Kidney epithelial cell (primary cell): Measurements from ENCODE around the gene CAMK2N2. TPM values are rescaled to one million over a fixed set of nuclear protein-coding genes. Genes with fewer than 3 reads are reported as not detected.

Experiments
- DNase-seq: peaks from one replicate; pipeline ENCODE4 v3.0.0-alpha.2; 2010; ENCODE audit warnings: low read depth
- H3K27me3 ChIP-seq: 2 replicates; pipeline ENCODE4 v1.6.0; 2011; ENCODE audit warnings: low read length; ENCODE audit not compliant: control insufficient read depth, insufficient read depth
- H3K36me3 ChIP-seq: 2 replicates; pipeline ENCODE4 v1.5.1; 2011; ENCODE audit warnings: low read length; ENCODE audit not compliant: control insufficient read depth, insufficient read depth
- H3K4me3 ChIP-seq: 2 replicates; pipeline ENCODE4 v1.5.1; 2011; ENCODE audit warnings: low read depth, mild to moderate bottlenecking, control low read depth, low read length
- total RNA-seq: library from RNA; depleted of rRNA; stranded (reverse); fragments of >200 nt; gene quantifications from 2 replicates; pipeline ENCODE4 v1.2.3, GENCODE V29; 2015
- TF ChIP-seq, protein P1 (sequence below): IDR thresholded peaks from 2 replicates; pipeline ENCODE4 v1.5.1; 2011; ENCODE audit warnings: mild to moderate bottlenecking, moderate library complexity, low read length, control low read depth, inconsistent platforms; ENCODE audit not compliant: insufficient read depth, poor library complexity, severe bottlenecking

Gene CAMK2N2
- total RNA-seq, 1 donor from 2014 or later, result 0.67 TPM

DNA sequence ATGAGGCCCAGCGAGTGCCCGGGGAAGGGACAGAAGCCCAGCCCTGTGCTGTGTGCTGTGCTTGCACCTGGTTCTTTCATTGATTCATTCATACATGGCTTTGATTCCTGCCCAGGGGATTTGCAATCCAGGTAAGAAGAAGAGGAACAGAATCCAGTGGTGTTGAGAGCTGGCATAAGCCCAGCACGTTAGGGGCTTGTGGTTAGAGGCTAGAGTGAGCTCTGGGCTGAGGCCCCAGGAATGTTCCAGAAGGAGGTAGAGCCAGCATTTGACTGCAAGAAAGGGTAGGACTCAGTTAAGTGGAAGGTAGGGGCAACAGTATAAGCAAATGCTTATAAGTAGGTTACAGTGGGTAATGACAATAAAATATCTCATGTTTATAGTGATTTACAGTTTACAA, 29.7 kb downstream of the CAMK2N2 start:
- Histone ChIP-seq H3K4me3 (no peak overlapping the region), H3K27me3 (peaks cover 53% of the 10 kb centered on the region), H3K36me3 (no peaks in the 10 kb centered on the region)
- TF ChIP-seq, protein P1, sequence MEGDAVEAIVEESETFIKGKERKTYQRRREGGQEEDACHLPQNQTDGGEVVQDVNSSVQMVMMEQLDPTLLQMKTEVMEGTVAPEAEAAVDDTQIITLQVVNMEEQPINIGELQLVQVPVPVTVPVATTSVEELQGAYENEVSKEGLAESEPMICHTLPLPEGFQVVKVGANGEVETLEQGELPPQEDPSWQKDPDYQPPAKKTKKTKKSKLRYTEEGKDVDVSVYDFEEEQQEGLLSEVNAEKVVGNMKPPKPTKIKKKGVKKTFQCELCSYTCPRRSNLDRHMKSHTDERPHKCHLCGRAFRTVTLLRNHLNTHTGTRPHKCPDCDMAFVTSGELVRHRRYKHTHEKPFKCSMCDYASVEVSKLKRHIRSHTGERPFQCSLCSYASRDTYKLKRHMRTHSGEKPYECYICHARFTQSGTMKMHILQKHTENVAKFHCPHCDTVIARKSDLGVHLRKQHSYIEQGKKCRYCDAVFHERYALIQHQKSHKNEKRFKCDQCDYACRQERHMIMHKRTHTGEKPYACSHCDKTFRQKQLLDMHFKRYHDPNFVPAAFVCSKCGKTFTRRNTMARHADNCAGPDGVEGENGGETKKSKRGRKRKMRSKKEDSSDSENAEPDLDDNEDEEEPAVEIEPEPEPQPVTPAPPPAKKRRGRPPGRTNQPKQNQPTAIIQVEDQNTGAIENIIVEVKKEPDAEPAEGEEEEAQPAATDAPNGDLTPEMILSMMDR, result no peak
- no peak for DNase-seq

DNA sequence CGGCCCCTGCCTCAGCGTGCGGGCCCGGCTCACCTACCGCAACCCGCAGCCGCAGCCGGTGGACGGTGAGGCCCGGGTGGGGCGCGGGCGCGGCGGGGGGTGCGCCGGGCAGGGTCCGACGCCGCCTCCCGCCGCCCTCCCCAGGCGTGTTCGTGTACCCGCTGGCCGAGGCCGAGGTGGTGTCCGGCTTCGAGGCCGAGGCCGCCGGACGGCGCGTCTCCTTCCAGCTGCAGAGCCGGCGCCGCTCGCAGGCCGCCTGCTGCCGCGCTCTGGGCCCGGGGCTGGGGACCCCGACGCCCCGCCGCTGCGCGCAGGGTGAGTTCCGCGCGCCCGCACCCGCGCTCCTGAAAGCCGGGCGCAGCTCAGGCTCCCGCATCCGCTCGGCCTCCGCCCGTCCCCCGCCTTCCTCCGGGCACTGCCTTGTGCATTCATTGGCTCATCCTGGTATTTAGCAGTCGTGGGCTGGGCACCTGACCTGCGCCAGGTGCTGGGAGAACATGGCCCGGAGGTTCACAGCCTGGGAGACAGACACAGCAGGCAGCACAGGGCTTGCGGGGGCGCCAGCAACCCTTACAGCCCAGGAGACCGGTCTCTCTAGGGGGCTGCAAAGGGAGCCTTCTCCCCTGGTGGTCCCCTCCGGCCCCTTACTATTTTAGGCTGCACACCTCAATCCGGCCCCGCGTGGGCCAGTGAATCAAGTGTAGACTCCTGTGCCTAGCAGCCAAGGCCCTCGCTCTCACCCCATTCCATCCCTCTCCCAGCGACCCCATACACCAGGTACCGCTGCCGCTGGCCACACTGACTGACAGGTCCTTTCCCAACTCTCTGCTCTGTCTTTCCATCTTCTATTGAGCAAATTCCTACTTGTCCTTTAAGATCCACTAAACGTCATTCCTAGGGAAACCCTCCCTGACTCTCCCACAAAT, 30.5 kb downstream of the CAMK2N2 start:
- Histone ChIP-seq H3K36me3 (no peaks in the 10 kb centered on the region), H3K4me3 (no peak overlapping the region), H3K27me3 (peaks cover 52% of the 10 kb centered on the region)
- TF ChIP-seq, protein P1, result no peak
- DNase-seq, result no peak

DNA sequence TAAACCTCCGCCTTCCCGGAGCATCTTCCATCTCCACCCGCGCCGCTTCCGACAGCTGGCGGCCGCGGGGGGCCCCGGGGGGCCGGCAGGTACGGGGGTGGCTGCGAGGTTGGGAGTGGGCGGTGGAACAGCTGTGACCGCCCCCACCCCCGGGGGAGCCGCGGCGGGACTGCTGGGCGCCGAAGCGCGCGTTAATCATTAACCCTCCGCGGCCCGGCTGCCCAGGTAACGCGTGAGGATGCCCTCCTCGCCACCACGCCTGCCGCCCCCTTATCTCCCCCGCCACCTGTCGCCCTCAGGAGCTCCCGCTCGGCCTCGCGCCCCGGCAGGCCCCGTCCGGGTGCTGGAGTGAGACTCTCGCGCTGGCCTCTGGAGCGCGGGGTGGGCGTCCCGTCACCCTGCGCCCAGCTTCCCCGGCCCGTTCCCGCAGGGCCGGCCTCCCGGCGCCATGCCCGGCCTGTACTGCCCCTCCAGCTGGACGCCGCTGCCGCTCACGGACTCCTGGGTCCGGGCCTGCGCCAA, 31.2 kb downstream of the CAMK2N2 start:
- DNase-seq, result no peak
- TF ChIP-seq, protein P1, result no peak
- H3K27me3 ChIP-seq, result peaks cover 52% of the 10 kb centered on the region
- H3K4me3 ChIP-seq, result peak overlapping the region; percentile 2
- no peaks in the 10 kb centered on the region for H3K36me3 ChIP-seq

- H3K4me3 ChIP-seq, result peak within 1 kb of the TSS; percentile 34
- no peak for DNase-seq
- H3K36me3 ChIP-seq, result no peaks in the 10 kb centered on the region
- TF ChIP-seq, protein P1, result no peak
- peaks cover 52% of the 10 kb centered on the region for H3K27me3 ChIP-seq
These were observed 31.8 kb downstream of the CAMK2N2 start, which contains the start of gene VWA5B2 for GRCh38 chr3:184229394-184230080. Gene VWA5B2 (plus strand): TSS chr3:184229585. CDS start chr3:184230529, 944 bp downstream.

DNA sequence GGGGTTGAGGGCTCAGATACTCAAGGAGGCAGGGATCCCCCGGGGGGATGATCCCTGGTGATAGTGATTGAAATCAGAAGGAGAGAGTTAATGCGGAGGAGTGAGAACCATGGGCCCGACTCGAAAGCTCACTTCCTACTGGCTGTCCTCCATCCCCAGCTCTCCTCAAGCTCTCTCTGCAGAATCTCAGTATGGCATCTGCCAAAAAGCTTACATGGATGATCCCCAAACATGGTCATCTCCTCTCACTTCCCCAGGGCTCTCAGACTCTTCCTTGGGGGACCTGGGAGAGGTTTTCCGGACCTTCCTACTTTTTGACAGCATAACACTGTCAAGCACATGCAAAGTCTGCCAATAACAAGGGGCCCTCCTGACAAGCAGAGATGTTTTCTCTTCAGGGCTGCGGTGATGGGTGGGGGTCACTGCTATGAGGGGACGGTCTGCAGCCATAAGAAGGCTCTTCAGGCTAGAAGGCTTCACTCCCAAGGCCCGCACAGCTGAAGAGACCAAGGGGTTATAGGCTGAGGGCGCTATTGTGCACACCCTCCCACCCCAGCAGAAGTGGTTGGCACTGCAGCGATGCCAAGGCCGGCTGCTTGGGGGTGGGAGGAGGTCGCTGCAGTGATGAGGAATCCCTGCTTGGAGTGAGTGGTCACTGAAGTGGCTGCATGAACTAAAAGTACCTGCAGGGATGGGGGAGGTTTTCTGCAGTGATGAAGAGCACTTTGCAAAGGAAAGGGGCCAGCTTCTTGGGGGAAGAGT, 32.8 kb downstream of the CAMK2N2 start:
- Histone ChIP-seq H3K36me3 (no peaks in the 10 kb centered on the region), H3K27me3 (peaks cover 52% of the 10 kb centered on the region), H3K4me3 (no peak overlapping the region)
- no peak for DNase-seq
- TF ChIP-seq, protein P1, result no peak
